Fibroblast of lung (primary cell): ENCODE results near the gene DGKG. TPM values are rescaled to one million over a fixed set of nuclear protein-coding genes. Genes with fewer than 3 reads are reported as not detected.
A peak's percentile ranks its signal among the peaks of the same experiment; 100 is the strongest.

Experiments used
- DNase-seq, 2 donors: peaks; one replicate each; pipeline versions ENCODE4 v3.0.0 to v3.0.0-alpha.2; 2010; ENCODE audit warnings: low read depth in 2 of 2
- H2AFZ ChIP-seq: 2 replicates; pipeline ENCODE4 v1.5.1; 2012; ENCODE audit warnings: low read length, control low read depth, inconsistent platforms
- H3K27ac ChIP-seq: 2 replicates; pipeline ENCODE4 v1.5.1; 2011; ENCODE audit warnings: low read length, control low read depth; ENCODE audit not compliant: insufficient read depth
- H3K27me3 ChIP-seq: 2 replicates; pipeline ENCODE4 v1.5.1; 2011; ENCODE audit warnings: mild to moderate bottlenecking, low read length; ENCODE audit not compliant: control insufficient read depth, insufficient read depth
- H3K36me3 ChIP-seq: 2 replicates; pipeline ENCODE4 v1.5.1; 2011; ENCODE audit warnings: low read length; ENCODE audit not compliant: control insufficient read depth, insufficient read depth
- H3K4me1 ChIP-seq: 2 replicates; pipeline ENCODE4 v1.5.1; 2011; ENCODE audit warnings: low read length; ENCODE audit not compliant: control insufficient read depth, insufficient read depth; ENCODE audit errors: extremely low read depth
- H3K4me2 ChIP-seq: 2 replicates; pipeline ENCODE4 v1.5.1; 2011; ENCODE audit warnings: low read length, control low read depth; ENCODE audit not compliant: insufficient read depth; ENCODE audit errors: extremely low read depth
- H3K4me3 ChIP-seq, 4 experiments: fragments of 200-600 bp in 1 of 4; sonication (generic) in 1 of 4; replicated peaks in 1 of 4; 2 replicates each; pipeline ENCODE4 v1.5.1; 2011 to 2016; ENCODE audit warnings: low read length in 4 of 4, low read depth in 3 of 4, mild to moderate bottlenecking in 3 of 4, control low read depth in 2 of 4, inconsistent platforms in 1 of 4, mixed read lengths in 1 of 4; ENCODE audit not compliant: insufficient read depth in 1 of 4; ENCODE audit errors: control extremely low read depth in 1 of 4
- H3K79me2 ChIP-seq: 2 replicates; pipeline ENCODE4 v1.5.1; 2012; ENCODE audit warnings: mild to moderate bottlenecking, low read length, inconsistent platforms; ENCODE audit not compliant: control insufficient read depth, insufficient read depth
- H3K9ac ChIP-seq: 2 replicates; pipeline ENCODE4 v1.5.1; 2011; ENCODE audit warnings: mild to moderate bottlenecking, low read length, control low read depth; ENCODE audit not compliant: insufficient read depth
- H3K9me3 ChIP-seq: 2 replicates; pipeline ENCODE4 v1.5.1; 2012; ENCODE audit warnings: low read depth, low read length; ENCODE audit not compliant: control insufficient read depth, insufficient read depth
- H4K20me1 ChIP-seq: 2 replicates; pipeline ENCODE4 v1.5.1; 2011; ENCODE audit warnings: low read length; ENCODE audit not compliant: control insufficient read depth, insufficient read depth; ENCODE audit errors: extremely low read depth
- EZH2 ChIP-seq: IDR thresholded peaks from 2 replicates; pipeline ENCODE4 v1.5.1; 2012; ENCODE audit warnings: low read length, control low read depth, mild to moderate bottlenecking; ENCODE audit errors: missing control alignments
- polyA plus RNA-seq, 2 donors: library from polyadenylated mRNA; depleted of rRNA in 1 of 2; stranded (reverse) in 1 of 2; unstranded in 1 of 2; fragments of >200 nt; gene quantifications; 2 replicates each; pipeline ENCODE4 v1.2.1, GENCODE V29; 2011 to 2012; ENCODE audit warnings: missing spikeins in 1 of 2
- total RNA-seq: library from RNA; depleted of rRNA; stranded (reverse); fragments of >200 nt; gene quantifications from 2 replicates; pipeline ENCODE4 v1.2.1, GENCODE V29; 2014
- TF ChIP-seq, protein P1 (sequence below), 2 donors: IDR thresholded peaks in 1 of 2; conservative IDR thresholded peaks in 1 of 2; 1 replicate in 1 of 2; 2 replicates in 1 of 2; pipeline ENCODE4 v1.5.1; 2011 to 2012; ENCODE audit warnings: low read length in 2 of 2, control low read depth in 1 of 2, inconsistent platforms in 1 of 2, low read depth in 1 of 2, mild to moderate bottlenecking in 1 of 2

Gene DGKG
- total and polyA plus RNA-seq, 2 donors (not counting 1 experiment from before 2014, with no cell fraction given) = 3.7 to 4.8 TPM

DNA sequence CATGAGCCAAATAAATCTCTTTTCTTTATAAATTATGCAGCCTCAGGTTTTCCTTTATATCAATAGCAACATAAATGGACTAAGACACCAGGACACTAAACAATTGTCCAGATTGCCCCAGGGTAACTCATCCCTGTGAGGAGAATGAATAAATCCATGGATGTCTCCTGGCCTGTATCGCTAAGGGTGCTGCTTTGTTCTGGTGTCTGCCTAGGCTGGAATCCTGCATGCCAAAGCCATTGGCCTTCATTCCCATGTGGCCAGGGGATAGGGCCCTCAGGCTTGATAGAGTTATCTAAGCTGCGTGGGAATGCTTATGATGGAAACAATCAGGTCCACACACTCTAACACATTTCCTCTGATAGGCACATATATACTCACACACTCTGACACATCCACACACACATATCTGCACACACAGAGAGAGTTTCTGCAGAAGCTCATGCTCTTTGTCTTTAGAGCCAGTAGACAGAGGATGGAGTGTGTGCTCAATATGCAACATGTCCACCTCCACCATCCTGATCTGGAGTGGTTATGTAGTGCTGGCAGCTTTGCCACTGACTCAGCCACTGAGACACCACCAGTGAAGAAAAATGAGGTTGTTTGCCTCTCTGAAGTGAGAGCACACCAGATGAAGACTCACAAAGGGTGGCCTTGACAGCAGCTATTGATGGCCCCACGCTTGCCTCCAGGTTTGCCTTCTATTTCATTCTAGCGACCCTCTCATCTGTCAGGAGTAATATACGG is 24.0 kb upstream of the DGKG start:
- H4K20me1 ChIP-seq = no peaks in the 10 kb centered on the region
- peak in 1 of 2 donors; percentile 27 for DNase-seq
- H3K4me1 ChIP-seq = no peaks in the 10 kb centered on the region
- no peak overlapping the region for H3K27ac ChIP-seq
- no peak overlapping the region for H3K9ac ChIP-seq
- no peaks in the 10 kb centered on the region for H3K9me3 ChIP-seq
- H3K27me3 ChIP-seq = peaks cover 3% of the 10 kb centered on the region
- no peaks in the 10 kb centered on the region for H3K36me3 ChIP-seq
- no peaks in the 10 kb centered on the region for H3K79me2 ChIP-seq
- TF ChIP-seq, protein P1, sequence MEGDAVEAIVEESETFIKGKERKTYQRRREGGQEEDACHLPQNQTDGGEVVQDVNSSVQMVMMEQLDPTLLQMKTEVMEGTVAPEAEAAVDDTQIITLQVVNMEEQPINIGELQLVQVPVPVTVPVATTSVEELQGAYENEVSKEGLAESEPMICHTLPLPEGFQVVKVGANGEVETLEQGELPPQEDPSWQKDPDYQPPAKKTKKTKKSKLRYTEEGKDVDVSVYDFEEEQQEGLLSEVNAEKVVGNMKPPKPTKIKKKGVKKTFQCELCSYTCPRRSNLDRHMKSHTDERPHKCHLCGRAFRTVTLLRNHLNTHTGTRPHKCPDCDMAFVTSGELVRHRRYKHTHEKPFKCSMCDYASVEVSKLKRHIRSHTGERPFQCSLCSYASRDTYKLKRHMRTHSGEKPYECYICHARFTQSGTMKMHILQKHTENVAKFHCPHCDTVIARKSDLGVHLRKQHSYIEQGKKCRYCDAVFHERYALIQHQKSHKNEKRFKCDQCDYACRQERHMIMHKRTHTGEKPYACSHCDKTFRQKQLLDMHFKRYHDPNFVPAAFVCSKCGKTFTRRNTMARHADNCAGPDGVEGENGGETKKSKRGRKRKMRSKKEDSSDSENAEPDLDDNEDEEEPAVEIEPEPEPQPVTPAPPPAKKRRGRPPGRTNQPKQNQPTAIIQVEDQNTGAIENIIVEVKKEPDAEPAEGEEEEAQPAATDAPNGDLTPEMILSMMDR (conservative IDR thresholded peaks at IDR 0.05 in 1 of 2, IDR thresholded peaks at IDR 0.05 in 1 of 2; ENCODE audit: low read depth in 1 of 2, low read length in 2 of 2) = no peak
- TF ChIP-seq EZH2 = no peak
- no peak overlapping the region for H3K4me3 ChIP-seq
- H2AFZ ChIP-seq = no peak overlapping the region
- no peak overlapping the region for H3K4me2 ChIP-seq

DNA sequence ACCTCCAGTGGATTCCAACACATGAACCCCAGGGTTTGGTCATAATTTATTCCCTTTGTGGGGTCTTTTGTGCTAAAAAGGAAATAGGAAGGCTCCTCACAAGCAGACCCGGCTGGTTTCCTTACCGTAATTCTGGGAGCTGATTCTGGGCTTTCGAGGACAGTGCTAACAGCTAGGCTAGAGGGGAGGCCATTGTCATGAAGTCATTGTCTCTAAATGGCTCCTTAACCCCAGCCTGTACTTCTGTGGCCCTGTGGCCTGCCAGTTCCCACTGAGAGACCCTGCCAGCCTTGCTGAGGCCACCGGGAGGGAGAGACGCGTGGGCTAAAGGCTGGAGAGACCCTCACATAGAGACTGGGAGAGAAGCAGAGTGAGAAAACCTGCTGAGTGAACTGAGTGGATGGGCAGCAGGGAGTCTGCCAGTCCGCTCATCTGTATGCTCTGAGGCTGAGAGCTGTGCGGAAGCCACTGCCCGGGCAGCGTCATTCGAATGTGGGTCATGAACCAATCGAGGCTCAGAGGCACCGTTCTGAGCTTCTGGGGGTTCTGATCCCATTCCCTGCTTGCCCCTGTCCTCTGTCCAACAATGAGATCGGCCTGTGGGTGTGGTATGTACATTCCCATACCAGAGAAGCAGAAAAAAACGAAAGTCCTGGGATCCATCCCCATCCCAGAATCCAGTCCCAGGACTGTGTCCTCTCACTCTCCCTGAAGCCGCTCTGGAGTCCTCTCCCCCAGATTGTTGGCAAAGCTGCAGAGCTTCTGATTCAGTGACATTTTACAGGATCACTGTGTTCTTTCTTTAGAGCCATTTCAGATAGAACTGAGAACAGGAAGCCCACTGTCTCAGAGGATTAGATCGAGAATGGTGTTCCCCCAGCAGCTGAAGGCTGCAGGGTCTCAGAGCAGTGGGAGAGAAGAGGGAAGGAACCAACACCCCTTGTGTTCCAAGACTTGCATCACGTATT is 21.3 kb upstream of the DGKG start:
- H3K4me1 ChIP-seq = no peaks in the 10 kb centered on the region
- no peak overlapping the region for H3K9ac ChIP-seq
- DNase-seq = no peak
- H3K9me3 ChIP-seq = no peaks in the 10 kb centered on the region
- peaks cover 3% of the 10 kb centered on the region for H3K27me3 ChIP-seq
- H3K4me3 ChIP-seq = no peak overlapping the region
- no peaks in the 10 kb centered on the region for H3K79me2 ChIP-seq
- no peak overlapping the region for H3K4me2 ChIP-seq
- no peaks in the 10 kb centered on the region for H4K20me1 ChIP-seq
- H3K36me3 ChIP-seq = no peaks in the 10 kb centered on the region
- no peak overlapping the region for H2AFZ ChIP-seq
- TF ChIP-seq, protein P1 (conservative IDR thresholded peaks at IDR 0.05 in 1 of 2, IDR thresholded peaks at IDR 0.05 in 1 of 2; ENCODE audit: low read depth in 1 of 2, low read length in 2 of 2) = no peak
- TF ChIP-seq EZH2 = no peak
- no peak overlapping the region for H3K27ac ChIP-seq

DNA sequence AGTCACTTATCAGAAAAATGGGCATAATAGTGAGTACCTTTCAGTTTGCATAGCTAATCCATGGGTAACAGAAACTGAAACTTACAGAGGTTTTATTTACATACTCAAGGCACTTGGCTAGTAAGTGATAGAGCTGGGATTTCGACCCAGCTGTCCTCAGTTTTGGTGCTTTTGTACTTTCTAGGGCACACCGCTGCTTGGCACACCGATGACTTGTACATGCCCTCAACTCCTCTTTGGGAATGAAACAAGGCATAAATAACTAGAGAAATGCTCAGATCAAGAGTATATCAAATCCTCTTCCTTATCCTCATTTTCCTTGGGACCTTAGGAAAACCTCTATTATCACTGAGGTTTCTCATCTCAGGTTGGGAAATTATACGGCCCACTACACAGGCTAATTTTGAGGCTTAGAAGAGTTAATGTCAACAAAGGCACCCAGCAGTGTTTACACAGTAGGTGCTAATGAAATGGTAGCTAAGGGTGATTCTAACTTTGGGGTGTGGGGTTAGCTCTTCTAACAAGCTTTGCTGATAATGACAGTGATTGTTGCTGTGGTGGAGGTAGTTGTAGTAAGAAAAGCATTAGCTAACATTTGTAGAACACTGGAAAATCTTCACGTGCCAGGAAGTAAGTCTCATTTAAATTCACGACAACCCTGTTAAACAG is 20.3 kb upstream of the DGKG start:
- no peak overlapping the region for H2AFZ ChIP-seq
- H3K9ac ChIP-seq = no peak overlapping the region

More for the DNA sequence above, 20.3 kb upstream of the DGKG start:
- H3K79me2 ChIP-seq = no peaks in the 10 kb centered on the region
- H3K4me2 ChIP-seq = no peak overlapping the region
- no peak overlapping the region for H3K4me3 ChIP-seq
- no peak for TF ChIP-seq EZH2
- TF ChIP-seq, protein P1 (conservative IDR thresholded peaks at IDR 0.05 in 1 of 2, IDR thresholded peaks at IDR 0.05 in 1 of 2; ENCODE audit: low read depth in 1 of 2, low read length in 2 of 2) = no peak
- H3K9me3 ChIP-seq = no peaks in the 10 kb centered on the region
- no peaks in the 10 kb centered on the region for H4K20me1 ChIP-seq
- no peaks in the 10 kb centered on the region for H3K36me3 ChIP-seq
- peaks cover 3% of the 10 kb centered on the region for H3K27me3 ChIP-seq
- DNase-seq = no peak
- no peak overlapping the region for H3K27ac ChIP-seq
- H3K4me1 ChIP-seq = no peaks in the 10 kb centered on the region
